ENCODE results near the gene SNORC. TPM values are rescaled to one million over a fixed set of nuclear protein-coding genes. Genes with fewer than 3 reads are reported as not detected.

SNORC gene
- total and polyA plus RNA-seq, 4 donors = 2.4 to 12.3 (median 6.6) TPM

DNA sequence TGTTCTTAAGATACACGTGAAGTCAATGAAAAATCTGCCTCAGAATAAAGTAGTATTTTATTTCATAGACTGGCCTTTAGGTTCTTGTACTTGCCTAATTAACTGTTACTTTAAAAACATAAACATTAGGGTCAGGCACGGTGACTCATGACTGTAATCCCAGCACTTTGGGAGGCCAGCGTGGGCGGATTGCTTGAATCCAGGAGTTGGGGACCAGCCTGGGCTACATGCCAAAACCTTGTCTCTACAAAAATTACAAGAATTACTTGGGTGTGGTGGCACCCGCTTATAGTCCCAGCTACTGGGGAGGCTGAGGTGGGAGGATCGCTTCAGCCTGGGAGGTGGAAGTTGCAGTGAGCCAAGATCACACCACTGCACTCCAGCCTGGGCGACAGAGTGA is 16.0 kb upstream of the SNORC start:
- WGBS = 57% methylated on average over 7 of the region's 7 CpGs
- DNase-seq (ENCODE audit: low spot score) = no peak
- Histone ChIP-seq H3K27me3 (ENCODE audit: control insufficient read depth in 4 of 4, insufficient read depth in 4 of 4, low read length in 3 of 4) (no peaks in the 10 kb centered on the region), H3K9me3 (ENCODE audit: control insufficient read depth in 4 of 4, low read length in 3 of 4) (no peaks in the 10 kb centered on the region), H3K4me1 (ENCODE audit: control insufficient read depth in 4 of 4, insufficient read depth in 4 of 4, low read length in 3 of 4) (peaks cover 4 to 48% (median 35%) of the 10 kb centered on the region in 4 donors), H3K27ac (ENCODE audit: low read depth in 1 of 2, low read length in 2 of 2) (peak overlapping the region; percentile 27 to 45), H3K9ac (ENCODE audit: low read depth in 1 of 2, low read length in 2 of 2) (no peak overlapping the region), H3K36me3 (ENCODE audit: control insufficient read depth in 4 of 4, insufficient read depth in 3 of 4, low read depth in 1 of 4, low read length in 3 of 4) (peaks cover 3 to 24% (median 19%) of the 10 kb centered on the region in 4 donors), H3K4me3 (ENCODE audit: low read depth in 1 of 3, low read length in 3 of 3) (no peak overlapping the region)
- TF ChIP-seq, protein P1, sequence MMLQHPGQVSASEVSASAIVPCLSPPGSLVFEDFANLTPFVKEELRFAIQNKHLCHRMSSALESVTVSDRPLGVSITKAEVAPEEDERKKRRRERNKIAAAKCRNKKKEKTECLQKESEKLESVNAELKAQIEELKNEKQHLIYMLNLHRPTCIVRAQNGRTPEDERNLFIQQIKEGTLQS (IDR thresholded peaks at IDR 0.05) = no peak
- no peak for TF ChIP-seq RAD21 (IDR thresholded peaks at IDR 0.05)
- no peak for TF ChIP-seq GABPA (IDR thresholded peaks at IDR 0.05 in 1 of 2, conservative IDR thresholded peaks at IDR 0.05 in 1 of 2)
- no peak for TF ChIP-seq RXRA (IDR thresholded peaks at IDR 0.05)
- TF ChIP-seq, protein P2, sequence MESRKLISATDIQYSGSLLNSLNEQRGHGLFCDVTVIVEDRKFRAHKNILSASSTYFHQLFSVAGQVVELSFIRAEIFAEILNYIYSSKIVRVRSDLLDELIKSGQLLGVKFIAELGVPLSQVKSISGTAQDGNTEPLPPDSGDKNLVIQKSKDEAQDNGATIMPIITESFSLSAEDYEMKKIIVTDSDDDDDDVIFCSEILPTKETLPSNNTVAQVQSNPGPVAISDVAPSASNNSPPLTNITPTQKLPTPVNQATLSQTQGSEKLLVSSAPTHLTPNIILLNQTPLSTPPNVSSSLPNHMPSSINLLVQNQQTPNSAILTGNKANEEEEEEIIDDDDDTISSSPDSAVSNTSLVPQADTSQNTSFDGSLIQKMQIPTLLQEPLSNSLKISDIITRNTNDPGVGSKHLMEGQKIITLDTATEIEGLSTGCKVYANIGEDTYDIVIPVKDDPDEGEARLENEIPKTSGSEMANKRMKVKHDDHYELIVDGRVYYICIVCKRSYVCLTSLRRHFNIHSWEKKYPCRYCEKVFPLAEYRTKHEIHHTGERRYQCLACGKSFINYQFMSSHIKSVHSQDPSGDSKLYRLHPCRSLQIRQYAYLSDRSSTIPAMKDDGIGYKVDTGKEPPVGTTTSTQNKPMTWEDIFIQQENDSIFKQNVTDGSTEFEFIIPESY (IDR thresholded peaks at IDR 0.05) = no peak
- TF ChIP-seq SP1 (IDR thresholded peaks at IDR 0.05) = no peak
- TF ChIP-seq, protein P3, sequence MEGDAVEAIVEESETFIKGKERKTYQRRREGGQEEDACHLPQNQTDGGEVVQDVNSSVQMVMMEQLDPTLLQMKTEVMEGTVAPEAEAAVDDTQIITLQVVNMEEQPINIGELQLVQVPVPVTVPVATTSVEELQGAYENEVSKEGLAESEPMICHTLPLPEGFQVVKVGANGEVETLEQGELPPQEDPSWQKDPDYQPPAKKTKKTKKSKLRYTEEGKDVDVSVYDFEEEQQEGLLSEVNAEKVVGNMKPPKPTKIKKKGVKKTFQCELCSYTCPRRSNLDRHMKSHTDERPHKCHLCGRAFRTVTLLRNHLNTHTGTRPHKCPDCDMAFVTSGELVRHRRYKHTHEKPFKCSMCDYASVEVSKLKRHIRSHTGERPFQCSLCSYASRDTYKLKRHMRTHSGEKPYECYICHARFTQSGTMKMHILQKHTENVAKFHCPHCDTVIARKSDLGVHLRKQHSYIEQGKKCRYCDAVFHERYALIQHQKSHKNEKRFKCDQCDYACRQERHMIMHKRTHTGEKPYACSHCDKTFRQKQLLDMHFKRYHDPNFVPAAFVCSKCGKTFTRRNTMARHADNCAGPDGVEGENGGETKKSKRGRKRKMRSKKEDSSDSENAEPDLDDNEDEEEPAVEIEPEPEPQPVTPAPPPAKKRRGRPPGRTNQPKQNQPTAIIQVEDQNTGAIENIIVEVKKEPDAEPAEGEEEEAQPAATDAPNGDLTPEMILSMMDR (IDR thresholded peaks at IDR 0.05; ENCODE audit: low read depth, low read length, missing input control) = no peak
- no peak for TF ChIP-seq JUND (IDR thresholded peaks at IDR 0.05)
- TF ChIP-seq HNF4A (conservative IDR thresholded peaks at IDR 0.05) = no peak
- no peak for TF ChIP-seq EGR1 (IDR thresholded peaks at IDR 0.05; ENCODE audit: low read depth in 2 of 2)
- no peak for TF ChIP-seq NR2F2 (IDR thresholded peaks at IDR 0.05)
- no peak for TF ChIP-seq HNF4G (IDR thresholded peaks at IDR 0.05)
- TF ChIP-seq, protein P4, sequence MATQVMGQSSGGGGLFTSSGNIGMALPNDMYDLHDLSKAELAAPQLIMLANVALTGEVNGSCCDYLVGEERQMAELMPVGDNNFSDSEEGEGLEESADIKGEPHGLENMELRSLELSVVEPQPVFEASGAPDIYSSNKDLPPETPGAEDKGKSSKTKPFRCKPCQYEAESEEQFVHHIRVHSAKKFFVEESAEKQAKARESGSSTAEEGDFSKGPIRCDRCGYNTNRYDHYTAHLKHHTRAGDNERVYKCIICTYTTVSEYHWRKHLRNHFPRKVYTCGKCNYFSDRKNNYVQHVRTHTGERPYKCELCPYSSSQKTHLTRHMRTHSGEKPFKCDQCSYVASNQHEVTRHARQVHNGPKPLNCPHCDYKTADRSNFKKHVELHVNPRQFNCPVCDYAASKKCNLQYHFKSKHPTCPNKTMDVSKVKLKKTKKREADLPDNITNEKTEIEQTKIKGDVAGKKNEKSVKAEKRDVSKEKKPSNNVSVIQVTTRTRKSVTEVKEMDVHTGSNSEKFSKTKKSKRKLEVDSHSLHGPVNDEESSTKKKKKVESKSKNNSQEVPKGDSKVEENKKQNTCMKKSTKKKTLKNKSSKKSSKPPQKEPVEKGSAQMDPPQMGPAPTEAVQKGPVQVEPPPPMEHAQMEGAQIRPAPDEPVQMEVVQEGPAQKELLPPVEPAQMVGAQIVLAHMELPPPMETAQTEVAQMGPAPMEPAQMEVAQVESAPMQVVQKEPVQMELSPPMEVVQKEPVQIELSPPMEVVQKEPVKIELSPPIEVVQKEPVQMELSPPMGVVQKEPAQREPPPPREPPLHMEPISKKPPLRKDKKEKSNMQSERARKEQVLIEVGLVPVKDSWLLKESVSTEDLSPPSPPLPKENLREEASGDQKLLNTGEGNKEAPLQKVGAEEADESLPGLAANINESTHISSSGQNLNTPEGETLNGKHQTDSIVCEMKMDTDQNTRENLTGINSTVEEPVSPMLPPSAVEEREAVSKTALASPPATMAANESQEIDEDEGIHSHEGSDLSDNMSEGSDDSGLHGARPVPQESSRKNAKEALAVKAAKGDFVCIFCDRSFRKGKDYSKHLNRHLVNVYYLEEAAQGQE (IDR thresholded peaks at IDR 0.05) = no peak
- no peak for TF ChIP-seq TAF1 (conservative IDR thresholded peaks at IDR 0.05)
- TF ChIP-seq FOXA2 (IDR thresholded peaks at IDR 0.05) = no peak

DNA sequence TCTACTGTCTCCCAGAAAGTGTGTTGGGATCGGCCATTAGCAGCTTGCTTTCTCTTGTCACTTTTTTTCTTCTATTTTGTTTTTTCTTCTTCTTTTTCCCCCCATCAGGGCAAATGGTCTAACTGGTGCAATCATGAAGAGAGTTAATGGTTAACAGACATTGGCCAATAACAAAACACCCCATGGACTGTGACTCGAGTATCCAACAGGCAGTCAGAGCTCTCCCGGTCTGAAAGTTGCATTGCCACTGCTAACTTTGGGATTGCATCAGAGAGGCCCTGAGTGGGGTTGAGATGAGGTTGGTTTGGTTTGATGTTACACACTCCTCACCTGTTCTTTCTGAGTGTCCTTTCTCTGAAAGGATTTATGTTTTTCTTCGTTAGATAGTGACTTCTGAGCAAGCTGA is 12.9 kb upstream of the SNORC start:
- Histone ChIP-seq H3K36me3 (ENCODE audit: control insufficient read depth in 4 of 4, insufficient read depth in 3 of 4, low read depth in 1 of 4, low read length in 3 of 4) (no peaks in the 10 kb centered on the region), H3K27ac (ENCODE audit: low read depth in 1 of 2, low read length in 2 of 2) (peak overlapping the region; percentile 81 to 90), H3K4me1 (ENCODE audit: control insufficient read depth in 4 of 4, insufficient read depth in 4 of 4, low read length in 3 of 4) (peaks cover 8 to 66% (median 48%) of the 10 kb centered on the region in 4 donors), H3K9me3 (ENCODE audit: control insufficient read depth in 4 of 4, low read length in 3 of 4) (no peaks in the 10 kb centered on the region), H3K4me3 (ENCODE audit: low read depth in 1 of 3, low read length in 3 of 3) (peak overlapping the region in 2 of 3 donors; percentile 4 to 21), H3K9ac (ENCODE audit: low read depth in 1 of 2, low read length in 2 of 2) (peak overlapping the region; percentile 8 to 83), H3K27me3 (ENCODE audit: control insufficient read depth in 4 of 4, insufficient read depth in 4 of 4, low read length in 3 of 4) (no peaks in the 10 kb centered on the region)
- peak; percentile 60 for DNase-seq (ENCODE audit: low spot score)
- 26% methylated on average over 4 of the region's 4 CpGs for WGBS
- no peak for TF ChIP-seq GABPA (IDR thresholded peaks at IDR 0.05 in 1 of 2, conservative IDR thresholded peaks at IDR 0.05 in 1 of 2)
- TF ChIP-seq EGR1 (IDR thresholded peaks at IDR 0.05; ENCODE audit: low read depth in 2 of 2) = peak in 1 of 2 donors; percentile 50
- TF ChIP-seq JUND (IDR thresholded peaks at IDR 0.05) = peak; percentile 72 to 90
- peak; percentile 49 to 55 for TF ChIP-seq RAD21 (IDR thresholded peaks at IDR 0.05)
- peak; percentile 93 for TF ChIP-seq SP1 (IDR thresholded peaks at IDR 0.05)
- TF ChIP-seq FOXA2 (IDR thresholded peaks at IDR 0.05) = peak; percentile 69
- TF ChIP-seq, protein P4 (IDR thresholded peaks at IDR 0.05) = peak; percentile 87
- TF ChIP-seq, protein P3 (IDR thresholded peaks at IDR 0.05; ENCODE audit: low read depth, low read length, missing input control) = no peak
- TF ChIP-seq YY1 (IDR thresholded peaks at IDR 0.05) = peak; percentile 82
- no peak for TF ChIP-seq FOXA1 (IDR thresholded peaks at IDR 0.05)
- peak; percentile 24 for TF ChIP-seq TAF1 (conservative IDR thresholded peaks at IDR 0.05)
- TF ChIP-seq RXRA (IDR thresholded peaks at IDR 0.05) = peak; percentile 90
- TF ChIP-seq NR2F2 (IDR thresholded peaks at IDR 0.05) = no peak
- TF ChIP-seq HNF4A (conservative IDR thresholded peaks at IDR 0.05) = peak; percentile 91 to 94

All from liver (tissue), 9 donors.